ENCODE results near the gene SEMA4G.

GRCh38 chr10:100945754-100946153 is 23.6 kb upstream of the SEMA4G start:
- no peak for TF ChIP-seq CTCF (IDR thresholded peaks at IDR 0.05)
- no peak for TF ChIP-seq POLR2A (IDR thresholded peaks at IDR 0.05)

All from esophagus squamous epithelium (tissue), 4 donors.